ENCODE data around the gene OR4D10. TPM values are rescaled to one million over a fixed set of nuclear protein-coding genes. Genes with fewer than 3 reads are reported as not detected.
"Not testable (repeated sequence)": the region's sequence is repeated elsewhere in the genome, so short reads cannot be mapped to it uniquely, and the experiment has no call there.

Gene OR4D10
- total RNA-seq: not detected

- Mint-ChIP-seq H3K36me3 (ENCODE audit: low read depth) (no peaks in the 10 kb centered on the region), H3K4me1 (no peaks in the 10 kb centered on the region), H3K4me3 (no peak within 1 kb of the TSS), H3K9me3 (no peaks in the 10 kb centered on the region), H3K27me3 (peaks cover 37% of the 10 kb centered on the region), H3K27ac (no peak within 1 kb of the TSS)
- no peak for ATAC-seq (replicated peaks)
These were observed at the start of gene OR4D10 for GRCh38 chr11:59473015-59473414. OR4D10 (plus strand) TSS chr11:59473315; CDS start chr11:59477430, 4,115 bp downstream.

- no peaks in the 10 kb centered on the region for H3K4me1 Mint-ChIP-seq
- H3K36me3 Mint-ChIP-seq (ENCODE audit: low read depth): no peaks in the 10 kb centered on the region
- no peak overlapping the region for H3K27ac Mint-ChIP-seq
- no peak for ATAC-seq (replicated peaks)
- no peak overlapping the region for H3K4me3 Mint-ChIP-seq
- no peaks in the 10 kb centered on the region for H3K9me3 Mint-ChIP-seq
- H3K27me3 Mint-ChIP-seq: peaks cover 5% of the 10 kb centered on the region
These were observed 49.3 kb upstream of the OR4D10 start for GRCh38 chr11:59423835-59424234.

DNA sequence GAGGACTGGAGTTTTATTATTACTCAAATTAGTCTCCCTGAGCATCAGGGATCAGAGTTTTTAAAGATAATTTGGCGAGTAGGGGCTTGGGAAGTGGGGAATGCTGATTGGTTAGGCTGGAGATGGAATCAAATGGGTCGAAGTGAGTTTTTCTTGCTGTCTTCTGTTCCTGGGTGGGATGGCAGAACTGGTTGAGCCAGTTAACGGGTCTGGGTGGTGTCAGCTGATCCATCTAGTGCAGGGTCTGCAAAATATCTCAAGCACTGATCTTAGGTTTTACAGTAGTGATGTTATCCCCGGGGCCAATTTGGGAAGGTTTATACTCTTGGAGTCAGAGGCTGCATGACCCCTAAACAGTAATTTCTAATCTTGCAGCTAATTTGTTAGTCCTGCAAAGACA is 48.0 kb upstream of the OR4D10 start:
- H3K4me1 Mint-ChIP-seq: no peaks in the 10 kb centered on the region
- H3K27me3 Mint-ChIP-seq: peaks cover 8% of the 10 kb centered on the region

DNA sequence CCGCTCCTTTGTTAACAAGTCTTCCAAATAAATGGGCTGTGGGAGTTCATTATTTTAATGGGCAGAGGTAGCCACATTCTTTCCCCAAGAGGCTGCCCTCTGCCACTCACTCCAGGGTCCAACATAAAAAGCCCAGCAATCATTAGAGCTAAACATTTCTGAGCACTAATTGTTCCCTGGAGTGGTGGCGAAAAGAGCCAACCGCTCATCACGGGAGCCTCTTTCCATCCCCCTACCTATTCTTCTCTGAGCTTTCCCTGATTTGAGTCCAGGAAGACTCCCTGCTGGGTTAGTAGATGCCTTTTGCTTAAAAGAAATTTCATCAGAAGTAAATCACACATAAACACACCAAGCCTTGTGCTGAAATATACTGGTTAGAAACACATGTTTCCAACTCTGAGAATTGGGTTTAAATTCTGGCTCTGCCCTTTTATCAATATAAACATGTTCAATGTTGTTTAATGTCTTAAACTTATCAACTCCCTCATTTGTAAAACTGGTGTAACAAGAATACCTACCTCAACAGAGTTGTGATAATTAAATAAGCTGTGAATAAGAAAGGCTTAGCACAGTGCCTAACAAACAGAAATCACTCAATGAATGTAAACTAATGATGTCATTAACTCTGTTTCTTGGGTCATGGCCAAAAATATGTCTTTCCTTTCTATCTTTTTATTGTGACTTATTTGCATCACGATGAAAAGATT is 46.6 kb upstream of the OR4D10 start, which contains the start of gene OR5A2:
TSS of gene OR5A2 (minus strand) at position 53 of the 707 bp plus-strand sequence. CDS start 3,460 bp downstream, outside the sequence.
- Mint-ChIP-seq H3K9me3 (no peaks in the 10 kb centered on the region), H3K4me3 (no peak within 1 kb of the TSS)

More for the DNA sequence above, 48.0 kb upstream of the OR4D10 start:
- H3K36me3 Mint-ChIP-seq (ENCODE audit: low read depth): no peaks in the 10 kb centered on the region
- no peak for ATAC-seq (replicated peaks)
- H3K27ac Mint-ChIP-seq: no peak overlapping the region
- no peak overlapping the region for H3K4me3 Mint-ChIP-seq
- H3K9me3 Mint-ChIP-seq: no peaks in the 10 kb centered on the region

DNA sequence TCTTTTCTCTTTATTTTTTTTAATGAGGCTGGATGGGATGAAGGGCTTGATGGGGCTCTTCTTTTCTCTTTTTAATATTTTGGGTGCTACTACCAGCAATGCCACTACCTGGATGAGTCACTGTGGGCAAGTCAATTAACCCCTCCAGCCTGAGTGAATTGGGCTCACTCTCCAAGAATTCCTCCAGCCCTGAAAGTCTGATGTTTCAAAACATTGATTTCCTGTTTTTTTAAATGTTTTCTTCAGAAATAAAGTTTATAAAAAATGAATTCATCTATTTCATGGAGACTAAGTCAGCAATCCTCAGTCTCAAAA is 46.1 kb upstream of the OR4D10 start:
- peaks cover 13% of the 10 kb centered on the region for H3K27me3 Mint-ChIP-seq
- no peaks in the 10 kb centered on the region for H3K9me3 Mint-ChIP-seq
- H3K27ac Mint-ChIP-seq: no peak overlapping the region
- ATAC-seq (replicated peaks): no peak
- H3K4me3 Mint-ChIP-seq: no peak overlapping the region
- no peaks in the 10 kb centered on the region for H3K36me3 Mint-ChIP-seq (ENCODE audit: low read depth)
- H3K4me1 Mint-ChIP-seq: no peaks in the 10 kb centered on the region

More for the DNA sequence above, 46.6 kb upstream of the OR4D10 start, which contains the start of gene OR5A2:
- Mint-ChIP-seq H3K27ac (no peak within 1 kb of the TSS), H3K36me3 (ENCODE audit: low read depth) (no peaks in the 10 kb centered on the region), H3K27me3 (peaks cover 8% of the 10 kb centered on the region), H3K4me1 (no peaks in the 10 kb centered on the region)
- ATAC-seq (replicated peaks): no peak

GRCh38 chr11:59429924-59430516 is 43.1 kb upstream of the OR4D10 start:
- Mint-ChIP-seq H3K9me3 (no peaks in the 10 kb centered on the region), H3K36me3 (ENCODE audit: low read depth) (no peaks in the 10 kb centered on the region), H3K27ac (no peak overlapping the region), H3K4me1 (no peaks in the 10 kb centered on the region), H3K27me3 (peaks cover 10% of the 10 kb centered on the region), H3K4me3 (no peak overlapping the region)
- peak; percentile 53 for ATAC-seq (replicated peaks)

GRCh38 chr11:59436169-59436568 is 36.9 kb upstream of the OR4D10 start, which contains the start of gene OR5A1:
OR5A1 (plus strand) TSS chr11:59436469; CDS start chr11:59443169, 6,700 bp downstream.
- Mint-ChIP-seq H3K27me3 (peaks cover 6% of the 10 kb centered on the region), H3K4me1 (no peaks in the 10 kb centered on the region), H3K36me3 (ENCODE audit: low read depth) (no peaks in the 10 kb centered on the region), H3K4me3 (no peak within 1 kb of the TSS), H3K27ac (no peak within 1 kb of the TSS), H3K9me3 (no peaks in the 10 kb centered on the region)
- no peak for ATAC-seq (replicated peaks)

GRCh38 chr11:59437770-59438169 is 35.3 kb upstream of the OR4D10 start:
- no peaks in the 10 kb centered on the region for H3K9me3 Mint-ChIP-seq
- ATAC-seq (replicated peaks): no peak
- peaks cover 5% of the 10 kb centered on the region for H3K27me3 Mint-ChIP-seq
- no peaks in the 10 kb centered on the region for H3K36me3 Mint-ChIP-seq (ENCODE audit: low read depth)
- H3K27ac Mint-ChIP-seq: no peak overlapping the region
- no peak overlapping the region for H3K4me3 Mint-ChIP-seq
- H3K4me1 Mint-ChIP-seq: no peaks in the 10 kb centered on the region

- H3K9me3 Mint-ChIP-seq; H3K36me3 Mint-ChIP-seq (ENCODE audit: low read depth); H3K4me3 Mint-ChIP-seq; ATAC-seq (replicated peaks); H3K4me1 Mint-ChIP-seq; H3K27ac Mint-ChIP-seq: not testable (repeated sequence)
- H3K27me3 Mint-ChIP-seq: peaks cover 19% of the 10 kb centered on the region
These were observed 27.5 kb upstream of the OR4D10 start for GRCh38 chr11:59445624-59446023.

- no peak overlapping the region for H3K27ac Mint-ChIP-seq
- H3K4me1 Mint-ChIP-seq: no peaks in the 10 kb centered on the region
- no peaks in the 10 kb centered on the region for H3K36me3 Mint-ChIP-seq (ENCODE audit: low read depth)
- ATAC-seq (replicated peaks): no peak
- no peak overlapping the region for H3K4me3 Mint-ChIP-seq
- peaks cover 10% of the 10 kb centered on the region for H3K27me3 Mint-ChIP-seq
- peaks cover 5% of the 10 kb centered on the region for H3K9me3 Mint-ChIP-seq
These were observed 24.6 kb upstream of the OR4D10 start for GRCh38 chr11:59448484-59448883.

DNA sequence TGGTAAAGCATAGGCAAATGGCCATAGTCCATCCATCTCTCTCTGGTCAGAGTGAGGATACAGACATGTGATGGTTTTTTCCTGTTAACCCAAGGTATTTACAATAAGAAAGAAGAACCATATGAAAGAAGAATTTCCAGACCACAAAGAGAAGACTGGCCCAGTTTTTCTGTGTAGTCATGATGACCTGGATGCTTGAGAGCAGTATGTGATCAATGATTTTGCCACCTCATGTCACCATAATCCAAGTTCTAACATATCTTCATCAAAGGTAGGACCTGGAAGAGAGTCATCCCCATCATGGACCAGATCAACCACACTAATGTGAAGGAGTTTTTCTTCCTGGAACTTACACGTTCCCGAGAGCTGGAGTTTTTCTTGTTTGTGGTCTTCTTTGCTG is 16.5 kb upstream of the OR4D10 start, which contains the start of gene OR4D6:
TSS of gene OR4D6 (plus strand) at position 301 of the 400 bp plus-strand sequence. CDS start at position 301, 0 bp downstream.
- H3K27ac Mint-ChIP-seq: no peak within 1 kb of the TSS

DNA sequence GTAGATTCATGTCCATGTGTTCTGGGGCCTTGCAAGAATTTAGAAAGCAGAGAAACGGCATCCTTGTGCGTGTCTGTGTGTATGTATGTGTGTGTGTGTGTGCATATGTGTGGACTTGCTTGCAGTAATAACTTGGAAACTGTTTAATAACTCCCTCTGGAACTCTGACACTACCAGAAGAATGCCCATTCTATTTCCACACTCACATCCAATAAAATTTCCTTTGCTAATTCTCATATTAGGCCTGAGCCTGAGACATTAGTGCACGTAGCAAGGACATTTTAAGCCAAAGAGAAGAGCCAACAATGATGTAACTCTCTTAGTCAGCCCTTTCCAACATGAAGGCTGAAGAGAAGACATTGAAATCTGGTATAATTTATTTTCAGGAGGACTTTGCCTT is 13.2 kb upstream of the OR4D10 start:
- no peak for ATAC-seq (replicated peaks)
- H3K27ac Mint-ChIP-seq: no peak overlapping the region
- no peaks in the 10 kb centered on the region for H3K4me1 Mint-ChIP-seq

More for the DNA sequence above, 16.5 kb upstream of the OR4D10 start, which contains the start of gene OR4D6:
- no peak within 1 kb of the TSS for H3K4me3 Mint-ChIP-seq
- no peak for ATAC-seq (replicated peaks)
- peaks cover 22% of the 10 kb centered on the region for H3K27me3 Mint-ChIP-seq
- no peaks in the 10 kb centered on the region for H3K4me1 Mint-ChIP-seq
- H3K9me3 Mint-ChIP-seq: no peaks in the 10 kb centered on the region
- no peaks in the 10 kb centered on the region for H3K36me3 Mint-ChIP-seq (ENCODE audit: low read depth)

GRCh38 chr11:59463190-59463641 is 9.9 kb upstream of the OR4D10 start:
- no peaks in the 10 kb centered on the region for H3K36me3 Mint-ChIP-seq (ENCODE audit: low read depth)
- no peaks in the 10 kb centered on the region for H3K4me1 Mint-ChIP-seq
- no peak overlapping the region for H3K4me3 Mint-ChIP-seq
- ATAC-seq (replicated peaks): no peak
- H3K27me3 Mint-ChIP-seq: peaks cover 39% of the 10 kb centered on the region
- no peak overlapping the region for H3K27ac Mint-ChIP-seq
- no peaks in the 10 kb centered on the region for H3K9me3 Mint-ChIP-seq

More for the DNA sequence above, 13.2 kb upstream of the OR4D10 start:
- H3K9me3 Mint-ChIP-seq: no peaks in the 10 kb centered on the region
- H3K36me3 Mint-ChIP-seq (ENCODE audit: low read depth): no peaks in the 10 kb centered on the region
- H3K27me3 Mint-ChIP-seq: peaks cover 42% of the 10 kb centered on the region
- no peak overlapping the region for H3K4me3 Mint-ChIP-seq

GRCh38 chr11:59475176-59475575 is 2.1 kb downstream of the OR4D10 start:
- peaks cover 39% of the 10 kb centered on the region for H3K27me3 Mint-ChIP-seq
- no peaks in the 10 kb centered on the region for H3K4me1 Mint-ChIP-seq
- H3K4me3 Mint-ChIP-seq: no peak overlapping the region
- no peaks in the 10 kb centered on the region for H3K36me3 Mint-ChIP-seq (ENCODE audit: low read depth)
- no peak for ATAC-seq (replicated peaks)
- no peak overlapping the region for H3K27ac Mint-ChIP-seq
- H3K9me3 Mint-ChIP-seq: no peaks in the 10 kb centered on the region

DNA sequence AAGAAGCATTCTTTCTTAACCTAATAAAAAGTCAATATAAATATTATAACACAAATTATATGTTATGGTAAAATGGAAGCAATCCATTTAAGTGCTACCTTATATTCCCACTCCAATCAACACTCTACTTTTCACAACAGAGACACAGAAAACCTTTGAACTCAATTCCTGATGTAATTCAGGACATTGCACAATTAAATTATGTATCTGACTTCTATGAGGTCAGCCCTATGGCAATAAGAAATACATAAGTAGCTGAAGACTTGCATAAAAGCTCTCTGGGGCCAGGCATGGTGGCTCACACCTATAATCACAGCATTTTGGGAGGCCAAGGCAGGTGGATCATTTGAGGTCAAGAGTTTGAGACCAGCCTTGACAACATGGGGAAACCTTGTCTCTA is 6.8 kb downstream of the OR4D10 start:
- Mint-ChIP-seq H3K36me3 (ENCODE audit: low read depth) (no peaks in the 10 kb centered on the region), H3K27ac (no peak overlapping the region), H3K4me1 (no peaks in the 10 kb centered on the region), H3K9me3 (no peaks in the 10 kb centered on the region), H3K4me3 (no peak overlapping the region), H3K27me3 (peaks cover 17% of the 10 kb centered on the region)
- ATAC-seq (replicated peaks): no peak
